ENCODE results near the gene NAV1. TPM values are rescaled to one million over a fixed set of nuclear protein-coding genes. Genes with fewer than 3 reads are reported as not detected.

NAV1 gene
- polyA plus RNA-seq, 1 experiment, result 21.6 TPM

- Histone ChIP-seq H3K4me3 (ENCODE audit: low read depth, low read length) (no peak overlapping the region), H3K36me3 (ENCODE audit: control insufficient read depth, insufficient read depth, low read length) (peaks cover 6% of the 10 kb centered on the region), H3K27me3 (ENCODE audit: control insufficient read depth, insufficient read depth, low read length) (no peaks in the 10 kb centered on the region)
- ChIA-PET CTCF (interaction anchor here (1.2 to 1.7 kb wide), 2 partner anchors 12 to 15 kb away, joined by 3 to 4 read pairs; no protein-coding TSS in a partner anchor), POLR2A (no interaction called here)
- TF ChIP-seq CTCF (IDR thresholded peaks at IDR 0.05; ENCODE audit: insufficient read depth, low read depth, low read length), result no peak
- no peak for DNase-seq (ENCODE audit: low read depth)
These were observed 29.3 kb downstream of the NAV1 start for GRCh38 chr1:201568265-201568664.

GRCh38 chr1:201568859-201569294 lies 29.9 kb downstream of the NAV1 start:
- no peak for TF ChIP-seq CTCF (IDR thresholded peaks at IDR 0.05; ENCODE audit: insufficient read depth, low read depth, low read length)
- H3K36me3 ChIP-seq (ENCODE audit: control insufficient read depth, insufficient read depth, low read length), result peaks cover 6% of the 10 kb centered on the region
- no peak for DNase-seq (ENCODE audit: low read depth)
- no peaks in the 10 kb centered on the region for H3K27me3 ChIP-seq (ENCODE audit: control insufficient read depth, insufficient read depth, low read length)
- ChIA-PET CTCF (interaction anchor here (1.0 to 1.7 kb wide), 4 partner anchors 10 to 141 kb away, joined by 3 to 4 read pairs (median 4); no protein-coding TSS in a partner anchor), POLR2A (no interaction called here)
- H3K4me3 ChIP-seq (ENCODE audit: low read depth, low read length), result no peak overlapping the region

GRCh38 chr1:201570181-201570885 lies 31.4 kb downstream of the NAV1 start:
- no peaks in the 10 kb centered on the region for H3K27me3 ChIP-seq (ENCODE audit: control insufficient read depth, insufficient read depth, low read length)
- no peak for TF ChIP-seq CTCF (IDR thresholded peaks at IDR 0.05; ENCODE audit: insufficient read depth, low read depth, low read length)
- CTCF ChIA-PET, result interaction anchor here (1.0 to 1.2 kb wide), 3 partner anchors 11 to 139 kb away, joined by 3 to 4 read pairs (median 3); no protein-coding TSS in a partner anchor
- DNase-seq (ENCODE audit: low read depth), result no peak
- no peak overlapping the region for H3K4me3 ChIP-seq (ENCODE audit: low read depth, low read length)
- POLR2A ChIA-PET, result no interaction called here
- H3K36me3 ChIP-seq (ENCODE audit: control insufficient read depth, insufficient read depth, low read length), result peaks cover 7% of the 10 kb centered on the region

- Histone ChIP-seq H3K36me3 (ENCODE audit: control insufficient read depth, insufficient read depth, low read length) (peaks cover 5% of the 10 kb centered on the region), H3K4me3 (ENCODE audit: low read depth, low read length) (no peak overlapping the region), H3K27me3 (ENCODE audit: control insufficient read depth, insufficient read depth, low read length) (no peaks in the 10 kb centered on the region)
- ChIA-PET CTCF (interaction anchor here (1.2 kb wide), 1 partner anchor 133 kb away, joined by 3 read pairs; no protein-coding TSS in a partner anchor), POLR2A (no interaction called here)
- no peak for TF ChIP-seq CTCF (IDR thresholded peaks at IDR 0.05; ENCODE audit: insufficient read depth, low read depth, low read length)
- DNase-seq (ENCODE audit: low read depth), result no peak
These were observed 32.1 kb downstream of the NAV1 start for GRCh38 chr1:201570886-201571624.

- Histone ChIP-seq H3K27me3 (ENCODE audit: control insufficient read depth, insufficient read depth, low read length) (no peaks in the 10 kb centered on the region), H3K36me3 (ENCODE audit: control insufficient read depth, insufficient read depth, low read length) (peaks cover 3% of the 10 kb centered on the region), H3K4me3 (ENCODE audit: low read depth, low read length) (no peak overlapping the region)
- ChIA-PET POLR2A (no interaction called here), CTCF (no interaction called here)
- no peak for DNase-seq (ENCODE audit: low read depth)
- TF ChIP-seq CTCF (IDR thresholded peaks at IDR 0.05; ENCODE audit: insufficient read depth, low read depth, low read length), result no peak
These were observed 34.1 kb downstream of the NAV1 start for GRCh38 chr1:201573030-201573429.

All from BJ (cell line).